ENCODE data around the gene CRB2.

CRB2 gene

DNA sequence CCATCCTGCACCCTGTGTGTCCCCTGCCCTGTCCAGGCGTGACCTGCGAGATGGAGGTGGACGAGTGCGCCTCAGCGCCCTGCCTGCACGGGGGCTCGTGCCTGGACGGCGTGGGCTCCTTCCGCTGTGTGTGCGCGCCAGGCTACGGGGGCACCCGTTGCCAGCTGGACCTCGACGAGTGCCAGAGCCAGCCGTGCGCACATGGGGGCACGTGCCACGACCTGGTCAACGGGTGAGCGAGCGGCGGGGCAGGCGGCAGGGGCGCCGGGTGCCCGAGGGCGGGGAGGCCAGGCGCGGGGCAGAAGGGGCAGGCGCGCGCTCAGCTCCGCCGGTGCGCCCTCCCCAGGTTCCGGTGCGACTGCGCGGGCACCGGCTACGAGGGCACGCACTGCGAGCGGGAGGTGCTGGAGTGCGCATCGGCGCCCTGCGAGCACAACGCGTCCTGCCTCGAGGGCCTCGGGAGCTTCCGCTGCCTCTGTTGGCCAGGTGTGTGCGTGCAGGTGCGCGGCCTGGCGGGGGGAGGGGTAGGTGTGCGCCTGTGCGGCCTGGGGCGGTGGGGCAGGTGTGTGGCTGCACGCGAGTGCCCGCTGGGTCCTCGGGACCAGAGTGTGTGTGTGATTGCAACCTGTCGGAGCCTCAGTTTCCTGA, 10.0 kb downstream of the CRB2 start:
- DNase-seq = no peak

- no peak for DNase-seq
These were observed 12.0 kb downstream of the CRB2 start for GRCh38 chr9:123368023-123368422.

GRCh38 chr9:123368536-123369153, 12.6 kb downstream of the CRB2 start:
- no peak for DNase-seq

DNA sequence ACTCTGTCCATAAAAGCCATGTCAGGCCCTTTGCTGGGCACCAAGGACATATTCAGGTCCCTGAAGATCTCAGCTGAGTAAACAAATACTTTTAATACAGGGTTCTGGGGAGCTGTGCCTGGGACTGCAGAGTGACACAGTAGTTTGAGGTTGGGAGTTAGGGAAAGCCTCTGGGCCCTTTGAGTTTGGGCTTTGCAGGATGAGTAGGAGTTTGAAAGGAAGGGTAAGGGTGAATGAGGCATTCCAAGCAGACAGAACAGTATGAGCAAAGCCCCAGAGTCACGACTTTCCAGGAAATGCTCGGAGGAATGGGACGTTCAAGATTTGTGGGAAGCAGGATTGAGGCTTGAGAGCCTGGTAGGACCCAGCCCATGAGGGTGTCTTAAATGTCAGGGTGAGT, 13.3 kb downstream of the CRB2 start:
- DNase-seq = no peak

DNA sequence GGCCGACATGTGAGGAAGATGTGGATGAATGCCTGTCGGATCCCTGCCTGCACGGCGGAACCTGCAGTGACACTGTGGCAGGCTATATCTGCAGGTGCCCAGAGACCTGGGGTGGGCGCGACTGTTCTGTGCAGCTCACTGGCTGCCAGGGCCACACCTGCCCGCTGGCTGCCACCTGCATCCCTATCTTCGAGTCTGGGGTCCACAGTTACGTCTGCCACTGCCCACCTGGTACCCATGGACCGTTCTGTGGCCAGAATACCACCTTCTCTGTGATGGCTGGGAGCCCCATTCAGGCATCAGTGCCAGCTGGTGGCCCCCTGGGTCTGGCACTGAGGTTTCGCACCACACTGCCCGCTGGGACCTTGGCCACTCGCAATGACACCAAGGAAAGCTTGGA, 14.1 kb downstream of the CRB2 start:
- no peak for DNase-seq

DNA sequence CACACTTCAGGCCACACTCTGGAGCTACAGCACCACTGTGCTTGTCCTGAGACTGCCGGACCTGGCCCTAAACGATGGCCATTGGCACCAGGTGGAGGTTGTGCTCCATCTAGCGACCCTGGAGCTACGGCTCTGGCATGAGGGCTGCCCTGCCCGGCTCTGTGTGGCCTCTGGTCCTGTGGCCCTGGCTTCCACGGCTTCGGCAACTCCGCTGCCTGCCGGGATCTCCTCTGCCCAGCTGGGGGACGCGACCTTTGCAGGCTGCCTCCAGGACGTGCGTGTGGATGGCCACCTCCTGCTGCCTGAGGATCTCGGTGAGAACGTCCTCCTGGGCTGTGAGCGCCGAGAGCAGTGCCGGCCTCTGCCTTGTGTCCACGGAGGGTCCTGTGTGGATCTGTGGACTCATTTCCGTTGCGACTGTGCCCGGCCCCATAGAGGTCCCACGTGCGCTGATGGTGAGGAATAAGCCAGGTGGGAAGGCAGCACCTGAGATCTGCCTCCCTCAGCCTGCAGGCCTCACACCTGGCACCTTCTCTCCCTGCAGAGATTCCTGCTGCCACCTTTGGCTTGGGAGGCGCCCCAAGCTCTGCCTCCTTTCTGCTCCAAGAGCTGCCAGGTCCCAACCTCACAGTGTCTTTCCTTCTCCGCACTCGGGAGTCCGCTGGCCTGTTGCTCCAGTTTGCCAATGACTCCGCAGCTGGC, 14.7 kb downstream of the CRB2 start:
- no peak for DNase-seq

DNA sequence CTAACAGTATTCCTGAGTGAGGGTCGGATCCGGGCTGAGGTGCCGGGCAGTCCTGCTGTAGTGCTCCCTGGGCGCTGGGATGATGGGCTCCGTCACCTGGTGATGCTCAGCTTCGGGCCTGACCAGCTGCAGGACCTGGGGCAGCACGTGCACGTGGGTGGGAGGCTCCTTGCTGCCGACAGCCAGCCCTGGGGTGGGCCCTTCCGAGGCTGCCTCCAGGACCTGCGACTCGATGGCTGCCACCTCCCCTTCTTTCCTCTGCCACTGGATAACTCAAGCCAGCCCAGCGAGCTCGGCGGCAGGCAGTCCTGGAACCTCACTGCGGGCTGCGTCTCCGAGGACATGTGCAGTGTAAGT, 15.2 kb downstream of the CRB2 start:
- DNase-seq = no peak

DNA sequence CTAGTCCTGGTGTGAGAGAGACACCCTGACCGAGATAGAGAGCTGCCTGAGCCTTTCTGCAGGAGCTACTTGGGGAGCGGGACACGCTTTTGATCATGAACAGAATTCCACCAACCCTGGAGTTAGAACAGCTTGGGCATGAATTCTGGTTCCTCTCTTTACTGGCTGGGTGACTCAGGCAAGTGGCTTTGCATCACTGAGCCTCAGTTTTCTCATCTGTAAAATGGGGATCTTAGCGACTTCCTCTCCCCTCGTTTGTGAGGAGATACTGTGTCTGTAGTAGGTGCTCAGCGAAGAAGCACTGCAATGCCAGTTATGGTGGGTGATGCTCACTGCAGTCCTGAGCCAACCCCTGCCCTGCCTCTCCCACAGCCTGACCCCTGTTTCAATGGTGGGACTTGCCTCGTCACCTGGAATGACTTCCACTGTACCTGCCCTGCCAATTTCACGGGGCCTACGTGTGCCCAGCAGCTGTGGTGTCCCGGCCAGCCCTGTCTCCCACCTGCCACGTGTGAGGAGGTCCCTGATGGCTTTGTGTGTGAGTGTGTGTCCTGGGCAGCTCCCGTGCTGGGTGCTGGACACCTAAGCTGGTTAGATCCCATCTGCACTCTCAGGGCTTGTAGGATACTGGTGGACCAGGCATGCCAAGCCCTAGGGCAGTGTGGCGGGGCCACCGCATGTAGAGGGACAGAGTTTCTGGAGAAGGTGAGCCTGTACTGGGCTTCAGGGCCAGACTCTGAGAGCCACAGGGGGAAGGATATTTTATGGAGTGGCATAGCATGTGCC, 16.0 kb downstream of the CRB2 start:
- no peak for DNase-seq

- DNase-seq = no peak
These were observed 16.9 kb downstream of the CRB2 start for GRCh38 chr9:123372766-123373446.

DNA sequence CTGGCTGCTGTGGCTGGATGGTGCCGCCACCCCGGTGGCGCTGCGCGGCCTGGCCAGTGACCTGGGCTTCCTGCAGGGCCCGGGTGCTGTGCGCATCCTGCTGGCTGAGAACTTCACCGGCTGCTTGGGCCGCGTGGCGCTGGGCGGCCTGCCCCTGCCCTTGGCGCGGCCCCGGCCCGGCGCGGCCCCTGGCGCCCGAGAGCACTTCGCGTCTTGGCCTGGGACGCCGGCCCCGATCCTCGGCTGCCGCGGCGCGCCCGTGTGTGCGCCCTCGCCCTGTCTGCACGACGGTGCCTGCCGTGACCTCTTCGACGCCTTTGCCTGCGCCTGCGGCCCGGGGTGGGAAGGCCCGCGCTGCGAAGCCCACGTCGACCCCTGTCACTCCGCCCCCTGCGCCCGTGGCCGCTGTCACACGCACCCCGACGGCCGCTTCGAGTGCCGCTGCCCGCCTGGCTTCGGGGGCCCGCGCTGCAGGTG, 17.5 kb downstream of the CRB2 start:
- DNase-seq = no peak

GRCh38 chr9:123373946-123374345, 17.9 kb downstream of the CRB2 start:
- DNase-seq = no peak

- no peak for DNase-seq
These were observed 19.6 kb downstream of the CRB2 start for GRCh38 chr9:123375469-123376132.

DNA sequence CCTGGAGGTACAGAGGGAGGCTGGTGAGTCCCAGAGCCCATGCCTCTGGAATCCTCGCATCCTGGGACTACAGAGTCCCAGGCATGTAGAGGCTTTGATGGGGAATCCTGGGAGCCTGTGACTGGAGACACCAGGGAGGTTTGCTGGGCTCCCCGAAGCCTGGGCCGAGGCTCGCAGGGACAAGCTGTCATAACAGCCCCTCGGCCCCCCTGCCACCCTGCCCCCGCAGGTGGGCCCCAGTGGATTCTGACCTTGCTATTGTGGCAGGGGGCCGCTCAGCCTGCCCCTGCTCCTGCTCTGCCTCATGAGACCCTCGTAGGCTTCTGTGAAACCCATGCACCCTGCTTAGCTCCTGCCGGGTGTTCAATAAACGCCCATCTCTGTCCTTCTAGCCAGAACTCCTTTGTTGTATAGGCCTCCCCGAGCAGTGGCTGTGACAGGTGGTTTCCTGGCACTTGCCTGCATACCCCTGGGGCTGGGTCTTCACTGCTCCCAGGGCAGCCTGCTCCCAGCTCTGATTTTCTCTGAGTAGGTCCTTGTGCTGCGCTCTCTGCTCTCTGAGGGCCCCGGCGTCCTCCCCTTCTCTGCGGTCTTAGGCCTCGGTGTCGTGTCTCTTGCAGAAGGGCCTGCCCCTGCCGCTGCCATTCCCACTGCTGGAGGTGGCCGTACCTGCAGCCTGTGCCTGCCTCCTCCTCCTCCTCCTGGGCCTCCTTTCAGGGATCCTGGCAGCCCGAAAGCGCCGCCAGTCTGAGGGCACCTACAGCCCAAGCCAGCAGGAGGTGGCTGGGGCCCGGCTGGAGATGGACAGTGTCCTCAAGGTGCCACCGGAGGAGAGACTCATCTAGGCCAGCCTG, 20.4 kb downstream of the CRB2 start:
- no peak for DNase-seq

GRCh38 chr9:123377211-123377971, 21.4 kb downstream of the CRB2 start:
- DNase-seq = no peak

- DNase-seq = no peak
These were observed 22.0 kb downstream of the CRB2 start for GRCh38 chr9:123378025-123378424.

DNA sequence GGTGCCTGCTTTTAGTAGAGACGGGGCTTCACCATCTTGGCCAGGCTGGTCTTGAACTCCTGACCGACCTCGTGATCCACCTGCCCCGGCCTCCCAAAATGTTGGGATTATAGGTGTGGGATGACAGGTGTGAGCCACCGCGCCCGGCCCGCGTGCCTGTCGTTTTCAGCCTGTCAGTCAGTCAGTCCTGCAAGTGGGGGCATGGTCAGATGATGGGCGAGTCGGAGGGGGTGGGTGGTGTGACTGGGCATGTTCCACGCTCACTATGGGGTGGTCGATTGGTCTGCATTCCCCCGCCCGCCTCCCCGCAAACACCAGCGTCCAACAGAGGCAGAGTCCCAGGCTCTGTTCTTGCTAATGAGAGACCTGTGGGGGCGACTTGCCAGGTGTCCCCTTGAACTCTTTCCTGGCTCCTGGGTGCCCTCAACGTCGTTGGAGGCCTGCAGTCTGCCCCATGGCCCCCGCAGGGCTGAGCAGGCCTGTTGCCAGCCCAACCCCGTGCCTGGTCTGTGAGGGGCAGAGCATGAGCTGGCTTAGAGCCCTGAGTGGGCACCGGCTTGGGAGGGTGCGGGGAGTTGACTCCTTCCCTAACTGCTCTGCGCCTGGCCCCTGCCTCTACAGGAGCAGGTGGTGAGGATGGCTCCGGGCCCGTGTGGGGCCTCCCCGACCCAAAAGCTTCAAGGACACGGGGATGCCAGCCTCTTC, 23.1 kb downstream of the CRB2 start:
- no peak for DNase-seq

DNA sequence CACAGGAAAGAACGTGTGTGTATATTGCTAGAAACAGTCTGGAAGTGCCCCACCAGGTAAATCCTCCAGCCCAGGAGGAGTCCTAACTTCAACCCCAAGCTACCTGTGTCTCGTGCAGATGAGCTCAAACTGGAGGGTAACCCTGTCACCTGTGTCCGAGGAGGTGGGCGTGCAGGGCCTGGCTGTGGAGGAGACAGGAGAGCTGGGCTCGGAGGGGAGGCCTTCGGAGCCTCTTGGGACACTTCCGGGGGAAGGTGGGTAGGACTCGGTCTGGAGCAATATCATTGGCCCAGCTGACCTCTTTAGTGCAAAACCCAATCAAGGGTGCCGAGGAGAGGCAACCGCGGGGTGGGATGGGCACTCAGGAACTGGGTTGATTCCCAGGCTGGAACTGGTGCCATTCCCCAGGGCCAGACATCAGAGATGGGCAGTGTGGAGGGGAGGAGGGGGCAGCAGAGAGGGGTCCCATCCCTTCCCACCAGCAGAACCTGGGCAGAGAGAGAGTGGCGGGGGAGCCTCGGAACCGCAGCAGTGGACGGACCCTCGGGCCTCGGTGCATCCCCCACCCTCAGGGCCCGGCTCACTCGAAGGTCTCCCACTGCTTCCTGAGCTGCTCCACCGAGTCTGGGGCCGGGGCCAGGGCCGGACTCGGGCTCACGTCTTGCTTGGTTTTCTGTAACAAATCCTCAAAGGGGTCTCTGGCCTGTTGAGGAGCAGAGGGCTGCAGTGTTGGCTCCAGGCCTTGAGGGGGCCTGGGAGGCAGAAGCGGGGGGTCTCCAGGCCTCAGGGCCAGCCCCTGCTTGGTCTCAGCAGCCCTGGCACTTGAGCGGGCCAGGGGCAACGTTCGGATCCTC, 25.1 kb downstream of the CRB2 start:
- DNase-seq = no peak

GRCh38 chr9:123382653-123383511, 26.9 kb downstream of the CRB2 start:
- no peak for DNase-seq
